Loucy (cell line): ENCODE results near the gene STUB1.

Source experiments
- H2AFZ ChIP-seq: fragments of 200-600 bp; sonication (generic); 2 replicates; pipeline ENCODE4 v1.6.0; 2016; ENCODE audit warnings: antibody characterized with exemption, mild to moderate bottlenecking, low read length, moderate library complexity
- H3F3A ChIP-seq: fragments of 200-600 bp; 2 replicates; pipeline ENCODE4 v1.6.0; 2016; ENCODE audit warnings: antibody characterized with exemption, low read depth, mild to moderate bottlenecking
- H3K27me3 ChIP-seq: fragments of 200-600 bp; sonication (generic); 2 replicates; pipeline ENCODE4 v1.6.1; 2014; ENCODE audit warnings: low read length, mild to moderate bottlenecking; ENCODE audit not compliant: insufficient read depth, poor library complexity, severe bottlenecking
- H3K36me3 ChIP-seq: fragments of 200-600 bp; sonication (generic); 2 replicates; pipeline ENCODE4 v1.6.1; 2016; ENCODE audit warnings: low read length; ENCODE audit not compliant: insufficient read depth
- H3K4me1 ChIP-seq: fragments of 200-600 bp; sonication (generic); 2 replicates; pipeline ENCODE4 v1.5.1; 2014; ENCODE audit warnings: low read length, mild to moderate bottlenecking; ENCODE audit not compliant: insufficient read depth, poor library complexity, severe bottlenecking
- H3K4me2 ChIP-seq: fragments of 200-600 bp; sonication (generic); 2 replicates; pipeline ENCODE4 v1.6.0; 2014; ENCODE audit warnings: antibody characterized with exemption, low read length, low read depth, mild to moderate bottlenecking; ENCODE audit not compliant: poor library complexity, severe bottlenecking
- H3K4me3 ChIP-seq: fragments of 200-600 bp; sonication (generic); 2 replicates; pipeline ENCODE4 v1.5.1; 2014; ENCODE audit warnings: low read length, mild to moderate bottlenecking, mixed read lengths; ENCODE audit not compliant: poor library complexity, severe bottlenecking
- H3K79me2 ChIP-seq: fragments of 200-600 bp; sonication (generic); 2 replicates; pipeline ENCODE4 v1.6.1; 2014; ENCODE audit warnings: low read length; ENCODE audit not compliant: insufficient read depth
- H3K9ac ChIP-seq: fragments of 200-600 bp; sonication (generic); 2 replicates; pipeline ENCODE4 v1.6.0; 2014; ENCODE audit warnings: mild to moderate bottlenecking, low read depth, low read length, moderate library complexity; ENCODE audit not compliant: poor library complexity, severe bottlenecking
- H3K9me2 ChIP-seq: fragments of 200-600 bp; sonication (generic); replicated peaks from 2 replicates; pipeline ENCODE4 v1.6.1; 2016; ENCODE audit warnings: low read depth, low read length, mixed read lengths
- H3K9me3 ChIP-seq: fragments of 200-600 bp; sonication (generic); 2 replicates; pipeline ENCODE4 v1.6.1; 2014; ENCODE audit warnings: mild to moderate bottlenecking, antibody characterized with exemption, low read length, low read depth; ENCODE audit not compliant: insufficient read depth
- H4K20me1 ChIP-seq: fragments of 200-600 bp; sonication (generic); 2 replicates; pipeline ENCODE4 v1.6.0; 2014; ENCODE audit warnings: antibody characterized with exemption, low read length, mild to moderate bottlenecking; ENCODE audit not compliant: insufficient read depth, poor library complexity, severe bottlenecking
- EZH2phosphoT487 ChIP-seq: fragments of 200-600 bp; IDR thresholded peaks from 2 replicates; pipeline ENCODE4 v1.6.1; 2018; ENCODE audit warnings: antibody characterized with exemption, mild to moderate bottlenecking, moderate library complexity, borderline replicate concordance
- TF ChIP-seq, protein P1 (sequence below): fragments of 200-600 bp; sonication (generic); conservative IDR thresholded peaks from 2 replicates; pipeline ENCODE4 v1.5.1; 2014; ENCODE audit warnings: mild to moderate bottlenecking, antibody characterized with exemption, low read length

Gene STUB1

DNA sequence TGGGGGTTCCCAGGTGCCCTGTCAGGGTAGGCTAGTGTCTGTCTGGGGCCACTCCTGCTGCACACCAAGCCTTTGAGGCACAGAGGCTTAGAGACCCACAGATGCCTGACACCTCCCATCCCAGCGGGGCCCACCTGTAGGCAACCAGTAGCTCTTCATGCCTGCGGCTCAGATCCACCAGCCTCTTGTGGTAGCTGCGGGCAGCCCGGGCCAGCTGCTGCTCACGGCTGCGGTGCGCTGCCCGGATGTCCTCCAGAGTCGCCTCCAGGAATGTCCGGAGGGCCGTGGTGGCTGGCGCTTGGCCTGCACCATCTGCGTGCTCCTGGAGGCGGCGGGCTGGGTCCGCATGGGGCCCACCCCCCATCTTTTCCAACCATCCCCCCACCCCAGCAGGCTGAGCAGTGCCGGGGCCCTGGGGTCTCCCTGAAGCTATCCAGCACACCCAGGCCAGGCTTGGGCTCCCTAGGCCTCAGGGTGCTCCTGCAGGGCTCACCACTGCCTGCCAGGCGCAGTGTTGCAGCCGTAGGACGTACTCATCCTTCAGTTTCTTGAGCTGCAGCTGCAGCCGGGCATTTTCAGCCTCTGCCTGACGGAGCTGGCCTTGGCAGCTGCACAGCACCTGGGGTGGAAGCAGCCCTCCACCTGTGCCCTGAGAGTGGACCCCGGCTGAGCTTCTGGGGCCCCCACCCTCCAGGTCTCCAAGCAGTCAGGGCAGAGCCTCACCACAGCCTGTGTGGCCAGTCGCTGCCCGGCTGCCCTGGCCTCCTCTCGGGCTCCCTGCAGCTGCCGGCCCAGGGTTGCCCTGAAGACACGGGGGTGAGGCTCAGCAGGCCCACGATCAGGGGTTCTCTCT is 44.2 kb downstream of the STUB1 start:
- H3K4me1 ChIP-seq, result peaks cover 2% of the 10 kb centered on the region
- no peaks in the 10 kb centered on the region for H3K79me2 ChIP-seq
- H3K9me3 ChIP-seq, result no peaks in the 10 kb centered on the region
- no peak overlapping the region for H2AFZ ChIP-seq
- H3K27me3 ChIP-seq, result no peaks in the 10 kb centered on the region
- no peak overlapping the region for H3K9ac ChIP-seq
- H3K4me2 ChIP-seq, result no peak overlapping the region
- no peaks in the 10 kb centered on the region for H4K20me1 ChIP-seq
- no peaks in the 10 kb centered on the region for H3K36me3 ChIP-seq
- H3K9me2 ChIP-seq, result no peaks in the 10 kb centered on the region
- H3K4me3 ChIP-seq, result no peak overlapping the region
- TF ChIP-seq, protein P1, sequence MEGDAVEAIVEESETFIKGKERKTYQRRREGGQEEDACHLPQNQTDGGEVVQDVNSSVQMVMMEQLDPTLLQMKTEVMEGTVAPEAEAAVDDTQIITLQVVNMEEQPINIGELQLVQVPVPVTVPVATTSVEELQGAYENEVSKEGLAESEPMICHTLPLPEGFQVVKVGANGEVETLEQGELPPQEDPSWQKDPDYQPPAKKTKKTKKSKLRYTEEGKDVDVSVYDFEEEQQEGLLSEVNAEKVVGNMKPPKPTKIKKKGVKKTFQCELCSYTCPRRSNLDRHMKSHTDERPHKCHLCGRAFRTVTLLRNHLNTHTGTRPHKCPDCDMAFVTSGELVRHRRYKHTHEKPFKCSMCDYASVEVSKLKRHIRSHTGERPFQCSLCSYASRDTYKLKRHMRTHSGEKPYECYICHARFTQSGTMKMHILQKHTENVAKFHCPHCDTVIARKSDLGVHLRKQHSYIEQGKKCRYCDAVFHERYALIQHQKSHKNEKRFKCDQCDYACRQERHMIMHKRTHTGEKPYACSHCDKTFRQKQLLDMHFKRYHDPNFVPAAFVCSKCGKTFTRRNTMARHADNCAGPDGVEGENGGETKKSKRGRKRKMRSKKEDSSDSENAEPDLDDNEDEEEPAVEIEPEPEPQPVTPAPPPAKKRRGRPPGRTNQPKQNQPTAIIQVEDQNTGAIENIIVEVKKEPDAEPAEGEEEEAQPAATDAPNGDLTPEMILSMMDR, result no peak
- no peak for TF ChIP-seq EZH2phosphoT487
- H3F3A ChIP-seq, result no peaks in the 10 kb centered on the region

DNA sequence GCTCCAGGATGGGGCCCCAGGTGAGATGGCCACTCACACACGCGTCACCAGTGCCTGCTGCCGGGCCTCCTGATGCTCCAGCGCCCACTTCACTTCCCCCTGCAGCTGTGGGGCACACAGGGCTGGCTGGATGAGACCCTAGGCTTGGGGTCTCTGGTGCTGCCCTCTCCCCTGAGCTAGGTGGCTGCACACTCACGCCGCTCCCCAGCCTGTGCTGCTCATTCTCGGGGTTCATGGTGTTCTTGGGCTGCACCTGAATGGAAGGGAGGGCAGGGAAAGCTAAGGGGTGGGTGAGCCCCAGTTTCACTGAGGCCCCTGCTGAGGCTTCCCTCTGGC is 44.8 kb downstream of the STUB1 start:
- H3K27me3 ChIP-seq, result no peaks in the 10 kb centered on the region
- no peaks in the 10 kb centered on the region for H3F3A ChIP-seq
- no peaks in the 10 kb centered on the region for H3K79me2 ChIP-seq
- H3K4me3 ChIP-seq, result no peak overlapping the region
- H3K9me3 ChIP-seq, result no peaks in the 10 kb centered on the region
- H3K36me3 ChIP-seq, result no peaks in the 10 kb centered on the region
- TF ChIP-seq EZH2phosphoT487, result no peak
- TF ChIP-seq, protein P1, result no peak
- H3K9me2 ChIP-seq, result no peaks in the 10 kb centered on the region
- no peak overlapping the region for H2AFZ ChIP-seq
- no peaks in the 10 kb centered on the region for H3K4me1 ChIP-seq
- H3K9ac ChIP-seq, result no peak overlapping the region
- H3K4me2 ChIP-seq, result no peak overlapping the region
- no peaks in the 10 kb centered on the region for H4K20me1 ChIP-seq

DNA sequence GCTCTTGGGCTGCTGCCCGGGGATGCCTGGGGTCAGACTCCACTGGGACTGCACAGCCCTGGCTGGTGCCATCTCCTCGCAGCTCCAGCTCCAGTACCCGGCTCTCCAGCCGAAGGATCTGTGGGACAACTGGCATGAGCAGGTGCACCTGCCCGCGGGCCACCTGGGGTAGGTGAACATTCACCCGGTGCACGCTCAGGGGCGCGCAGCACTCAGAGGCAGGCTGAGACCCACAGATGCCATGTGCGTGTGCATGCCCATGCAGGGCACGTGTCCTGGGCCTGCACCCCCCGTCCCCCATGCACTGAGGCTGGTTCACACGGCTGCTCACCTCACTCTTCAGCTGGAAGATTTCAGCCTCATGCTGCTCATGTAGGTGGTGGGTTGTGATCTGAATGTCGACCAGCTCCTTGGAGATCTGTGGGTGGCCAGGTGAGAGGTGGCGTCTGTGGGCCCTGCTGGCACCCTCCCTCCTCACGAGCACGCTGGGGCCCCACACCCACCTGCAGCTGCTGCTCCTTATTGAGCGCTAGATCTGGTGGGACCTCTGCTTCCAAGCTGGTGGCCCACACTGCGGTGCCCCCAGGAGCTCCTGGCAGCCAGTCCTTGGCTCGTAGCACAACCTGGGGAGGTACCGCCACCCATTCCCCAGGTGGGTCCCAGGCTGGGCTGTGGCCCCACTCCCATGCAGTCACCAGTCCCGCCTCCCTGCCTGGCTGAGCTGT is 45.4 kb downstream of the STUB1 start:
- Histone ChIP-seq H3K27me3 (no peaks in the 10 kb centered on the region), H3F3A (no peaks in the 10 kb centered on the region), H3K4me2 (no peak overlapping the region), H2AFZ (no peak overlapping the region), H3K9me2 (no peaks in the 10 kb centered on the region), H3K79me2 (no peaks in the 10 kb centered on the region), H3K4me1 (no peaks in the 10 kb centered on the region), H4K20me1 (no peaks in the 10 kb centered on the region), H3K36me3 (no peaks in the 10 kb centered on the region), H3K4me3 (no peak overlapping the region), H3K9me3 (no peaks in the 10 kb centered on the region), H3K9ac (no peak overlapping the region)
- no peak for TF ChIP-seq EZH2phosphoT487
- TF ChIP-seq, protein P1, result no peak
